GM04504 (cell line): ENCODE data around the gene KHDC4.

Experiments
- DNase-seq: peaks from one replicate; pipeline ENCODE4 v3.0.0-alpha.2; 2012; ENCODE audit warnings: low read depth

Gene KHDC4

DNA sequence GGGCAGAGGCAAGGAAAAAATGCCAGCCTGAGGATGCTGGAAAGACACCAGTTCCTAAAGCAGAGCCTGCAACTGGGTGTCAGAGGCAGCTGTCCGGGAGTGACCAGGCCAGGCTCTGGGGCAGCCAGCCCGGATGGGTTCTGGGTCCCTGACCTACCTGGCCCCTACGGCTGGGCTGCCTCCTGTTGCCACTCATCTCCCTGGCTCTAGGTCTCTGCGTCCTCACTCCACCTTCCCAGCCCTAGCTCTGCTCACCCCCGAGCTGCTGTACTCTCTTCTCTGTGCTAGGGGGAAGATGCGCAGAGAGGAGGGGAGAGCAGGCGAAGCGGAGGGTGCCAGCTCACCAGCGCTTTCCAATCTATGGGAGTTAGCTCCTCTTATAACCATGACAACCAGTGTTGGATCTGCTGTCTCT, 35.2 kb upstream of the KHDC4 start:
- no peak for DNase-seq

DNA sequence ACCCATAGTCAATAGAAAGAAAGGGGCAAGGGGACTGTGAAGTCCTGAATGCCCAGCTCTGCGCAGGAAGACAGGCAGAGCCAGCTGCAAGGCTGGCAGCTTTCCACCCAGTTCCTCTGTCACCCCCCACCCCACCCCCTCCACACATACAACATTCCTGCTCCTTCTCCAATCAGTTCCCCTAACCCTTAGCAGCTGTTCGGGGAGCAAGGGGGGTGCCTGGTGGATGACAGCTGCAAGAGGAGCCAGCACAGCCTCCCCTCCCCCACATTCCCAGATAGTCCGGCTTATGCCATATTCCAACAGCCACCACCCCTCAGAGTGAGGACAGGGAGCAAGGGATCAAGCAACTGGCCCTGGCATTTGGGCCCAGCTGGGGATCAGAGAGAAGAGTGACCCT, 34.5 kb upstream of the KHDC4 start:
- DNase-seq: no peak

DNA sequence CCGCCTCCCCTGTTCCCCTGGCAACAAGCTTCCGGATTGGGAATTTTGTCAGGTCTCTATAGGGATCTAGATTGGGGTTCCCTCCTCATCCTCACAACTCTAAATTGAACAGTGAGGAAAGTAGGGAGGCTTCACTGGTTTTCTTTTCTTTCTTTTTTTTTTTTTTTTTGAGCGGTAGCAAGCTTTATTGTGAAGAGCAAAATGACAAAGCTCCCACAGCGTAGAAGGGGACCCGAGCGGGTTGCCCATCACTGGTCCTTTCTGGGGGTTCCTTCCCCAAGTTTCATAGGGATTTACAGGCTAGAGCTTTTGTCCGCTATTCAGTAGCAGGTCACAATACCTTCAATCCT, 33.8 kb upstream of the KHDC4 start:
- DNase-seq: no peak

DNA sequence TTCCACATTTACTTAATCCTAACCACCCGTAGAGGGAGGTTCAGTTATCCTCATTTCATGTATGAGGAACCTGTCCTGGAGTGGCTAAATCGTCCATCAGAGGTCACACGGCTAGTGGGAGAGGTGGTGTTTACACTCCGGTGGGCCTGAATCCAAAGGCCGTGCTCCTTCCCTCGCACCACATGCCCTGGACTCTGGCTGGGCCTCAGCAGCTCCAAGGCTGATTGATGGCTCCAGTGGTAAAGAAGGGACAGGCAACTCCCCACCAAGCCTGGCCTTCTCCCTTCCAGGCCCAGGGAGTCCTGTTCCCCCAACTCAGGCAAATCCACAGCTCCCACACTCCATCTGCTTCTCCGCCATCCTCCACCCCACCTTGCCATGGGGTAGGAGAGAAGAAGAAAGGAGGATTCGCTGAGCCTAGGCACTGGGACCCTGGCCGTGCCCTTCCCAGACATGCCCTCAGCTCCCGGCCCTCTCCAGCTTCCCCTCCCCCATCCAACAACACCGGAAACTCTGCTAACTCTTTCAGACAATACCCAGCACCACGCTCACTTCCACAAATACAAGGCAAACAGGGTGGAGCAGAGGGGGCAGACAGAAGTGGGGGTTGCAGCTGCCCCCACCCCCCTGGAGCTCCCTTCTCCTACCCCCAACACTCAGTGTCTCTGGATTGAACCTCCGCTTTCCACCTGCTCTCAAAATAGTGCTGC, 33.3 kb upstream of the KHDC4 start:
- no peak for DNase-seq

DNA sequence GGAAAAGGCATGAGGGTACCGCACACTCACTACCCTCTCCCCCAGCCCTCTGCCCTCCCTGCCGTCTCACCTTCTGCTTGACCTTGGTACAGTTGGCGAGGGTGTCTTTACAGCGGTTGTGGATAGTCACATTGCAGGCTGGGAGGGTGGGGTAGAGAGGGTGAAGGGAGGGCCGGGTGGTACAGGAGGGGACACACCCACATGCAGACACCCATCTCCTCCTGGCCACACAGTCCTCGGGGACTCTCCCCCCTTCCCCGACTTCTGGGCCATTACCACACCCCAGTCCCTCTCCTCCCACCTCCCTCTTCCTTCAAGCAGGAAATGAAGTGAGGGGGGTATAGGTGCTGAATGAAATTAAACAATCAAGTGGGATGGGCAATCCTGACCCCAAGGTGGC, 32.5 kb upstream of the KHDC4 start:
- DNase-seq: no peak

DNA sequence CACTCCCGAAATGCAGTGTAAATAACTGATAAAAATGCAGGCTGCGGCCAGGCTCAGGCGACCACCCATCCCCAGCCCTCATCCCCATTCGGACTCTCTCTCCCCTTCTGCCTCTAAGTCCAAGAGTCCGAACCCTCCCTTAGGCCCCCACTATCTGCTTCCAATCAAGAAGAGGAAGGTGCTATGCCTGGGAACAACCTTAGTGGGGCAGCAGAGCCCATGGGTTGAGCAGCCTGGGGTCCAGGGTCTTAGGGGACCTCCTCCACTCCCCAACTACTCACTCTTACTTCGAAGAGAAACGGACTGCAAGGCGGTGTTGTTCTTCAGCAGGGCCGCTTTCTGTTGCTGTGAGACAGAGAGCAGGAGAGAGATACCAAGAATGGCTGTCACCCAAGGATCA, 31.9 kb upstream of the KHDC4 start:
- no peak for DNase-seq

DNA sequence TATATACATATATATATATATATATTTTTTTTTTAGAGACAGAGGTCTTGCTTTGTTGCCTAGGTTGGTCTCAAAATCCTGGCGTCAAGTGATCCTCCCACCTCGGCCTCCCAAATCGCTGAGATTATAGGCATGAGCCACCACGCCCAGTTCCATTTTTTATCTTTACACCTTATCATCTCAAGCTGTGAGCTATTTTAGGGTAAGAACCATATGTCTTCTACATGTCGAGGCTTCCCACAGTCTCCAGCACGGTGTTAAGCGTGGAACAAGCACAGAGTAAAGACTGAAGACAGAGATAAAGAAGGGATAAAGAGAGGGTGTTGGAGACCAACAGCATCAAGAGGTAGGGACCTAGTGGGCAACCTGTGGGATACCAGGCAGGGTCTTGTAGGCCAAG, 30.0 kb upstream of the KHDC4 start:
- DNase-seq: no peak

DNA sequence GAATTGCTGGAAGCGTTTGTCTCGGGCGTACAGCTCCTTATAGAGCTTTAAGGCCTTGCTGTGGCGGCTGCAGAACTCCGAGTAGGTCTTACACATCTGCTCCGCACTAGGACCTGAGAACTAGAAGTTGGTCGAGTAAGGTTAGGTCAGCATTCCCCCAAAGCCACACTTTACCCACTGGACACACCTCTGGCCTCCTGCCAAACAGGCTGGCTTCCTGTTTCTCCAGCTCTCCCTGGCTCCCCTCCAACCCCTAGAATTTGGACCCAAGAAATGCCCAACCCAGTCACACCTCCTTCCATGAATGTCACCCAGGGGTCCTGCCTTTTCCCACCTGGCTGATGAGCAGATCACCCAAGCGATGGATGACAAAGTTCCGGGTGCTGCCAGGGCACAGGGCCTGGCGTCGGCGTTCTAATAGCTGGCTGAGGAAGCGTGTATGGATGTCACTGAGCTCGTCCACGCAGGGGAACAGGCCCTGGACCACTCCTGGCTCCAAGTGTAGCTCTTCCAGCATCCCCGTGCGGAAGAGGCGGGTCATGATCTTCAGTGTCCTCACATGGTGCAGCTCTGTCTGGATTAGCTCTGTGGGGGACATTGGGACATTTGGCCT, 28.5 kb upstream of the KHDC4 start:
- no peak for DNase-seq

DNA sequence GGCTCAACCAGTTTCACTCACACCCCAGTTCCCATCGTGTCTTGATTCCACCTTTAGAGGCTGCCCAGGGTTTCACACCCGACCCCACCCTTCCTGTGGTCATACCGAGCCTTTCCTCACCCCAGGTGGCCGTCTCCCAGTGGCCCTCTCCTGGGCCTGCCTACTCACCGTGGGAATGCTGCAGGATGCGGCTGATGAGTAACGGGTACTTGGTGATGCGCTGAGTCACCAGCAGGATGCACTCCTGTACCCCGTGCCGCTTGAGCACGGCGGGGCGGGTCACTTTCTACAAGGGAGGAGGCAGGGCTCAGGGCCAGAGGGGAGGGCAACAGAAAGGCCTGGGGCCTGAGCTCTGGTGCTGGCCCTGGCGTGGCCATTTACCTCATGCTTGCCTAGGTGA, 27.7 kb upstream of the KHDC4 start:
- DNase-seq: peak; percentile 93

DNA sequence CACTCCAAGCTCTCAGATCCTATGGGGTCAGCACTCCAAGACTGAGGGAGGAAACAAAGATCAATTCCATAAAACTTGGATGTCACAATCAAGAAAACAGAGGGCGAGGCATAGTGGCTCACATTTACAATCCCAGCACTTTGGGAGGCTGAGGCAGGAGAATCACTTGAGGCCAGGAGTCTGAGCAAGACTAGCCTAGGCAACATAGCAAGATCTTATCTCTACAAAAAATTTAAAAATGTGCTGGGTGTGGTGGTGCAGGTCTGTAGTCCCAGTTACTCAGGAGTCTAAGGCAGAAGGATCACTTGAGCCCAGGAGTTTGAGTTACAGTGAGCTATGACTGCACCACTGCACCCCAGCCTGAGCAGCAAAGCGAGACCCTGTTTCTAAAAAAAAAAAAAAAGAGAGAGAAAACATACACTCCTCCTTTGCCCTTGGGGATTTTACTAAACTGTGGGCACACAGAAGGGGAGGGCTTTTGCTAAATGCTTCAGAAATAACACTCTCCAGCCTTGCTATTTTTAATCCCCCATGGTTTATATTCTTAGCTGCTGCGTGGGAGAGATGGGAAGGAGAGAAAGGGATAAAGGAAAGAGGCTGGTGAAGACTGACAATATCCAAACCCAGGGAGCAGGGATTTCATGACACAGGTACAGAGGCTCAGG, 26.0 kb upstream of the KHDC4 start:
- no peak for DNase-seq

DNA sequence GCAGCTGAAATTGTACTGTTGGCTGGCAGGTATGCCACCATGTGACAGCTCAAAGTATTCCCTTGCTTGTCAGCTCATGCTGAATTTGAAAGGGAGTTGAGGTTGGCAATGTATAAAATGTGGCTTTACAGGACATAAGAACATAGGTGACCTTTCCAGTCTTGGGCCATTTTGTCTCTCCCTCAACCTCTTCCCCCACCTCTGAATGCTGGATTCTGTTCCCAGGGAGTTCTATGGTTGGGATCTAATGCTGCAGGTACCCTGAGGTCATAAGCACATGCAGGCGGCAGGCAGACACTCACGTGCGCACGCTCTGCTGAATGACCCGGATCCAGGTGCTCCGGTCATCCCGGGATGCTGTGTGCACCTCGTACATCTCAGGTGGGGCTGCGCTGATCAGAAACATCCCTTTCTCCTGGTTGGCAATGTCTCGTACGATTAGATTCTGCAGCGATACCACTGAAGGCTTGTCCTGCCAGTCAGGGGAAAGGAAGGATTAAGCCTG, 23.2 kb upstream of the KHDC4 start:
- DNase-seq: no peak

DNA sequence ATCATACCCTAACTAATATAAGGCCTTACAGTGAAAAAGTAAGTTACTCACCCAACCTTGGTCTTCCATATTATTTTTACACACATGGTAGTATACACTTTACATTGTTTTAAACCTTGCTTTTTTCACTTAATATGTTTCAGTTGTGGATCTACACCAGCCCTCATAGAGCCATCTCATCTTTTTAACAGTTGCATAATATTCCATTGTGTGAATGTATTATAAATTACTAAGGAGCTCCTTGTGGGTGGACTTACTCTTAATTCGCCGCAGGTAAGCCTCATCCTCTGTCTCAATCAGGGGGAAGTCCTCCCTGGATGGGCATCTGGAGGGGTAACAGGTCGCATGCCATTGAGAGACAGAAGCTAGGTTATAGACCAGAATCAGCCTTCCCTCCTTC, 20.4 kb upstream of the KHDC4 start:
- no peak for DNase-seq

DNA sequence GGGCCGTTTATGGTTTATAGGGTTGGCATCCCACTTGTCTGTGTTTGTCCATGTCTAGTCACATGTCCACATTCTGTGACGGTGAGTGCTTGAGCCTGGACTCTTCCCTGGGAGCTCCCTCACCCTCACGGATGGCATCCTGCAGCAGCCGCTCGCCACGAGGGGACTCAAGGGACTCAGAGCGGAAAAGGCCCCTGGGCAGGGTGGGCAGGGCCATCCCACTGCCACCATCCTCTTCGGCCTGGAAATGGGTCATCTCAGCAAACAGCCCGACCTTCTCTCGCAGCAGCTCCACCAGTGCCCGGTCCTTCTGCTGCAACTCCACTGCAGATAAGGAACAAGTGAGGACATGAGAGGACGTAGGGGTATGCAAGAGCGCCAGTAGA, 18.3 kb upstream of the KHDC4 start:
- no peak for DNase-seq

DNA sequence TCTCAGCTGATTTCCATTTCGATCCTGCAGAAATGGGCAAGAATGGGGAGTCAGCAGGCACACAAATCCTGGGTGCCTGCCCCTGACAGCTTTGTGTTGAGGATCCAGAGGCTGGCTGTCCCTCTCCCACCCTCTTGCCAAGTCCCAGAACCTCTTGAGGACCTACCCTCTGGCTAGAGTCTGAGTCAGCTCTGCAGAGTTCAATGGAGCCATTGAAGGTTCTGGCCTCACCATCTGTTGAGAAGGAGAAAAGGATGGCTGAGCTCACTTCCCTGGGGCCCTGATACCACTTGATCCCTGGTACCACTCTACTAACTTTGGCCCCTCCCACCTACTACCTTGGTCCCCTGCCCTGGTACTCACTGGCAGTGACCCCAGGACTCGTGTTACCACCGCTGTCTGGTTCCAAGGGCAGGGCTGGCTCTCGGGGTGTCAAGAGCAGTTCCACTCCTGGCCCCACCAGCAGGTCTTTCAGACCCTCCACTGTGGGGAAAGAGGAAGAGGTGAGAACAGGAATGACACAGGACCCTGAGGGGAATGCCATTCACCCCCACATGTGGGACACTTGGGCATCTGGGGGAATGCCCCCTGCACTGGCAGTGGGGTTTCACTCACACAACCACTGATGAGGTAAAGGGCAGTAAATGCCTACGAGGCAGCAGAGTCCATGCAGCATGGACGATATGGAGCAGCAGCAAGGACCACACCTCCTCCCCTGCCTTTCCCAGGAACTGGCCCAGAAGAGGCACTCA, 17.7 kb upstream of the KHDC4 start:
- no peak for DNase-seq

DNA sequence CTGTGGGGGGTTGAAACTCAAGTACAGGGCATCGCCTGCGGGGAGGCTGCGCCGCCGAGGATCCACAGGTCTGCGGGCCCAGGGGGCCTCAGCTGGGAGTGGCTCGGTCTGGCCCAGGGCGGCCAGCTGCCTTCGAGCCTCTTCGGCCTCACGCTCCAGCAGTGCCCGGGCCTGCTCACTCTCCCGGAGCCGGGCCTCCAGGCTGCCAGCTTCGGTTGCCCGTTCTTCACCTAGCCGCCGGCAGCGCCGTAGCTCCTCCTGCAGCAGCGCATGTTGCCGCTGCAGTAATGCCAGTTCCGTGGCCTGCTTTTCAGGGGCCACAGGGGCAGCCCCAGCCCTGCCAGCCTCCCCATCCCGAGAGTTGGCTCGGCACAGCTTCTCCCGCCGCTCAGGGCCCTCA, 16.6 kb upstream of the KHDC4 start:
- no peak for DNase-seq

DNA sequence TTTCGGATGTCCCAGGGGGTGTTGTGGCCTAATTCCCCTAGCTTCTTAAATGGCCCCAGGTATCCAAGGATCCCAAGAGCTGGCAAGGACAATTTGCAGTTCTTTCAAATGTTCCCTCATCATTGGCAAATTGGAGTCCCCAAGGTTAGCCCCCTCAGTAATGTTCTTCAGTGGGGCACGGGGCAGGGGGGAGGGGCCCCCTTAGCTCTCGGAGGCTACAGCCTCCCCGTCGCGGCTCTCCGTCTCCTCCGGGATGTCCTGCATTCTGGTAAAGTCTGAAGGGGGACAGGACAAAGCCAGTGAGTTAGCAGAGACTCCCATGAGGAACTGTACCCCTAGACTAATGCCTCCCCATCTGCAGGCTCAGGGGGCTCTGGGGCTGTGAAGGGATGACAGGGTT, 13.5 kb upstream of the KHDC4 start:
- no peak for DNase-seq

DNA sequence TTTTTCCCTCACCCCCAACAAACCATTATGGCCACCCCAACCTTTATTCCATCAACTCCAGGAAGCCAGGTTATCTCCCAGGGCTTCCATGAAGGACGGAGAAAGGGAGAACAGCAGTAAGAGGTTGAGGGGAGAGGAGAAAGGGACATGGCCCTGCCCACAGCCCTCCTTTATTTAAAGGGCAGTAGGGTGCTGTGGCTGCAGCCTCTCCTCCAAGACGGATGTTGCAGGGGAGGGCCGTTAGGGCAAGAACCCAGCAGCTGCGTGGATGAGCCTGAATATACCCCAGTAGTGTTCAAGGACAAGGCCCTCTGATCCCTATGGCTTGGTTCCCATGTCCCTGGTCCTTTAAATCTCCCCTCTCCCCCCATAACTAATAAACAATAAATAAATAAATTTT, 13.1 kb upstream of the KHDC4 start:
- DNase-seq: no peak

DNA sequence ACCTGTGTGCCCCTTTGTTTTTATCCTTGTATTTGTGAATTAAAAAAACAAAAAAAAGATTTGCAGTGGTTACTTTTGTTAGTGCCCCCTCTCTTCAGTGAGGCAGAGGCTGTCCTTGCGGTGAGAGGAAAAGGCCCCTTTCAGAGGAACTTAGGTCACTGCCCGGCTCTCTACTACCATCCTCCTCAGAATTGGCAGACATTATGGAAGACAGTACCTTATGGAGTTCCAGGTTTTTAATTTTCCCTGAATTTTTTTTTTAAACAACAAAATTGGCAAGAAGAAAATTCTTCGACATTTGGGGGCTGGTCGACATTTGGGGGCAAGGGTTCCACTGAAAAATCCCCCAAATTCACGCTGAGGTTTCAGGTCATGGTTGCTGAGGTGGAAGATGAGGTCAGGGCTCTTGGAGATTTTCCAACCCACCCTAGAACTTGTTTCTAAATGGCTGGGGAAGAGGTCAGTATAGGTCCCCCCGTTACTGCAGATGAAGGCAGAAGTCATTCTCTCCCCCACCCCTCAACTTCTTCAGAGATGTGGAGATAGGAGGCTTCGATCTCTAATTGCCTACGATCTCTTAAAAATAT, 12.5 kb upstream of the KHDC4 start:
- no peak for DNase-seq

DNA sequence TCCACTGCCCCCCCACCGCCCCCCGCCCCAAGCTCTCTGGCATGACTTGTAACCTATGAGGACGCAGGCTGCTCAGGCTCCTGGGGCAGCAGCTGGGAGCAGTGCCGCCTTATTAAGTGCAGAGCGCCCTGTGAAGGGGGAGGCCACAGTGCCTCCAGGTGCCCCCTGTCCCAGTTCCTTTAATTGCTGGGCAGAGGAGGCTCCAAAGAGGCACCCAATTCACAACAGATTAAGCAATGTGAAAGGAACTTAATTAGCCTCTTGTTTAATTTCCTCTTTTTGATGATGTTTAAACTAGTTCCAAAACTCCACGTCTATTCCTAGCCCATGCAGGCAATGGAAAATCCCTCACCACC, 10.2 kb upstream of the KHDC4 start:
- no peak for DNase-seq

DNA sequence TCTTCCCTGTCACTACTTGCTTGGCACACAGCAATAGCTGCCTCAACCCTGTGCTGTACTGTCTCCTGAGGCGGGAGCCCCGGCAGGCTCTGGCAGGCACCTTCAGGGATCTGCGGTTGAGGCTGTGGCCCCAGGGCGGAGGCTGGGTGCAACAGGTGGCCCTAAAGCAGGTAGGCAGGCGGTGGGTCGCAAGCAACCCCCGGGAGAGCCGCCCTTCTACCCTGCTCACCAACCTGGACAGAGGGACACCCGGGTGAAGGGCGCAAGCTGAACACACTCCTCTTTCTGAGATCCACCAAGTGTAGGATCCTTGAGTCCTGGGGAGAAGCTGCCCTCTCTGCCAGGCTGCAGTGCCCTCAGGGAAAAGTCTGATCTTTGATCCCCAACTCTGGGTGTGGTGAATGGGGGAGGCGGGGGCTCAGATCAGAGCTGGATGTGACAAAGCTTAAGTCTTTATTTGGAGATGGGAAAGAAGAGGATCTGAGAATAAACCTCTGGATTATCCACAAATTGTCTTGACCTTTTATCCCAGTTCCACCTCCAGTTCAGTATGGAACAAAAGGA, 8.4 kb upstream of the KHDC4 start:
- DNase-seq: no peak

DNA sequence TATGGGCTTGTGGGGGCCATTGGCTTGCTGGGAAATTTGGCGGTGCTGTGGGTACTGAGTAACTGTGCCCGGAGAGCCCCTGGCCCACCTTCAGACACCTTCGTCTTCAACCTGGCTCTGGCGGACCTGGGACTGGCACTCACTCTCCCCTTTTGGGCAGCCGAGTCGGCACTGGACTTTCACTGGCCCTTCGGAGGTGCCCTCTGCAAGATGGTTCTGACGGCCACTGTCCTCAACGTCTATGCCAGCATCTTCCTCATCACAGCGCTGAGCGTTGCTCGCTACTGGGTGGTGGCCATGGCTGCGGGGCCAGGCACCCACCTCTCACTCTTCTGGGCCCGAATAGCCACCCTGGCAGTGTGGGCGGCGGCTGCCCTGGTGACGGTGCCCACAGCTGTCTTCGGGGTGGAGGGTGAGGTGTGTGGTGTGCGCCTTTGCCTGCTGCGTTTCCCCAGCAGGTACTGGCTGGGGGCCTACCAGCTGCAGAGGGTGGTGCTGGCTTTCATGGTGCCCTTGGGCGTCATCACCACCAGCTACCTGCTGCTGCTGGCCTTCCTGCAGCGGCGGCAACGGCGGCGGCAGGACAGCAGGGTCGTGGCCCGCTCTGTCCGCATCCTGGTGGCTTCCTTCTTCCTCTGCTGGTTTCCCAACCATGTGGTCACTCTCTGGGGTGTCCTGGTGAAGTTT, 7.8 kb upstream of the KHDC4 start:
- DNase-seq: no peak
